ENCODE measurements around the gene OR6K2.

Gene OR6K2

DNA sequence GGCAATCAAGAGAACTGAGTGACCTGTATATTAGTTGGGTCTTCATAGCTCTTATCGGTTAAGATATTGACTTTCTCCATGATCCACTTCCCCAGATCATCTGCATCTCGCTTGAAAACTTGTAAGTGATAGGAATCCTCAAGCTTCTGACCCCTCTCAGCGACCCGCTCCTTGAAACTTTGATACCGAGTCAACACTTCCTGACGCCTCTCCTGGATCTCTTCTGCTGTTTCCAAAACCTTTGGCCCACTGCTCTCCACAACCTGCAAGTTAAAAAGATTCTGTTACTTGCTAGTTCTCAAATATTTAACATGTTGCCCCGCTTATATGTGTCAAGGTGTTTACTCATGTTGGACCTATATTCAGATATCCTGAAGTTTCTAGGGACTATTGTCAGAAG lies 15.4 kb downstream of the OR6K2 start:
- DNase-seq (ENCODE audit: low read depth) = no peak

DNA sequence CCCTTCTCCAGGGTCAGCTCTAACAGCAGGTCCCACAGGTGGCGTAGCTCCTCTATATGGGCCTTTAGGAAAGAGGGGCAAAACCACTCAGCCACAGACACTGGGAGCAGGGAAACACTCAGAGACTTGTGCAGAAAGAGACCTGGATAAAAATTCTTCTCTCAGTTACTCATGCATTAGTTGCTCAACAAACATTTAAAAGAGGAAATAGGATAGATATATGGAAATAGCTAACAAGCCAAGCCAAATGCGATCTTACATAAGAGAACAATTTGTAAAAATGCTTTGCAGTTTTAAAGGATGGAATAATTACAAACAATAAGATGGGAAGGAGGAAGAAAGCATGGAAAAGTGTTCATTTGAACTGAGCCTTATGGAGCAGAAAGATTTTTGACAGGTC lies 18.8 kb downstream of the OR6K2 start:
- DNase-seq (ENCODE audit: low read depth) = no peak

DNA sequence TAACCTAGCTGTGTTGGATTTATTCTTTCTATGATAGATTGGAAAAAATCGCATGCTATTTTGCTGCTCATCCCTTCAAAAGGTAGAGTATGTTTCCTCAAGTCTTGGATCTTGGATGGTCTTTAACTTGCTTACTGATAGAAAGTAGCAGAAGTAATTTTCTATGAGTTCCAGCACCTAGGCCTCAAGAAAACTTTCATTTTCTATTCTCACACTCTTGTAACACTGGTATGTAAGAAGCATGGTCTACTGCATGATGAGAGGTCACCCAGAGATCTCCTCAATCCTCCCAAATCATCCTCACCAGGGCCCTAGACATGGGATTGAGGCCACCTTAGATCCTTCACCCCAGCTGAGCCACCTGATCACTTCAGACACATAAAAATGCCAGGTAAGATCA lies 21.2 kb downstream of the OR6K2 start:
- DNase-seq (ENCODE audit: low read depth) = no peak

DNA sequence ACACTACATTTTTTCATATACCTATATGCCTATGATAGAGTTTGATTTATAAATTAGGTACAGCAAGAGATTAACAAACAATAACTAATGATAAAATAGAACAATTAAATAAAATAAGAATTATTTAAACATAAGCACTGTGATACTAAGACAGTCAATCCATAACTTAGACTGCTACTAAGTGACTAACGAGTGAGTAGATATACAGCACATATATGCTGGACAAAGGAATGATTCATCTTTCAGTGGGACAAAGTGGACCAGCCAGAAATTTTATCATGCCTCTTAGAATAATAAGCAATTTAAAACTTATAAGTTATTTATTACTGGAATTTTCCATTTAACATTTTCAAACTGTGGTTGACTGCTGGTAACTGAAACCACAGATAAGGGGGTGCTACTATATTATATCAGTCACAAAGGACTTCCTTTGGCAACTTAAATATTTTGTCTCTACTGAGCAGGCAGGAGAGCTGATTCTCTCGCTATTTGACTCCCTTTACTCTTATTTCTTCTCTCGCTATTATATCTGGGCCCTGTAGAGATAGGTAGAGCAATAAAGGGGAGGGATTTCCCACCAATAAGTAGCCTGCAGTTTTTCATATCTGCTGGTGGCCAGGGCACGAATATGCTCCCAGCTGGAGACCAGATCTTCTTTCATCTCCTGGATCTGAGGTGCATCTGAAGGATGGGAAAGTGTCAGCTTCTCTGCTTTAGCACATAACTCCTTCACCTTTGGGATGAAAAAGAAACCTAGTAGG lies 24.7 kb downstream of the OR6K2 start:
- no peak for DNase-seq (ENCODE audit: low read depth)

DNA sequence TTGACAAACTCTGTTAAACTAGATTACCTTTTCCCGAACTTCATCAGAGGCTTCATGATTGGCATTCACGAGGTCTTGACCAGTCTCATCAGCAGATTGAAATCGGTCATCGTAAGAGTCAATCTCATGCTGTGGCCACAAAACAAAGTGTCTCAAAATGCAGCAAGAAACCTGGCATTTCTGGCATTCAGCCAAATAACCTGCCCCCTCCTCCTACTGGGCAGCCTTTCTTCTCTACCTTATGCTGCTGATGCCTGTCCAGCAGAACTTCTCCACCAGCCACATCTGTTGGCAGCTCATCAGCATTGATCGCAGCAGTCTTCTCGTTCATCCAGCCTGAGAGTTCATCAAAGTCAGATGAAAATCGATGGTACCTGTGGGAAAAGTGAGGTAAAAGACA lies 26.1 kb downstream of the OR6K2 start:
- DNase-seq (ENCODE audit: low read depth) = no peak

DNA sequence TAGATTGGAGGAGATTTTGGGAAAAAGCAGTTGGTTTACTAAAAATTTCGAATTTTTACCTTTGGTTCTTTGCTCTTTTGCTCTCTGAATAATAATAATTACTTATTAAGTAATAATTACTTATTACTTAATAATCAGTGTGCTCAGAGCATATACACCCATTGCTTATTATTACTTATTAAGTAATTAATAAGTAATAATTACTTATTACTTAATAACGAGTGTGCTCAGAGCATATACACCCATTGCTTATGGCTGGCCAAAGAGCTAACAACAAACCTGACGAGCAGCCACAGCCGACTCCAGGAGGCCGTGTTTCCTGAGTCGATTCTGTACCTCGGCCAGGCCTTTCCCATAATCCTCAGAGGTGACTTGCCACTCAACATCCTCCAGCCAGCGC lies 34.4 kb downstream of the OR6K2 start:
- no peak for DNase-seq (ENCODE audit: low read depth)

DNA sequence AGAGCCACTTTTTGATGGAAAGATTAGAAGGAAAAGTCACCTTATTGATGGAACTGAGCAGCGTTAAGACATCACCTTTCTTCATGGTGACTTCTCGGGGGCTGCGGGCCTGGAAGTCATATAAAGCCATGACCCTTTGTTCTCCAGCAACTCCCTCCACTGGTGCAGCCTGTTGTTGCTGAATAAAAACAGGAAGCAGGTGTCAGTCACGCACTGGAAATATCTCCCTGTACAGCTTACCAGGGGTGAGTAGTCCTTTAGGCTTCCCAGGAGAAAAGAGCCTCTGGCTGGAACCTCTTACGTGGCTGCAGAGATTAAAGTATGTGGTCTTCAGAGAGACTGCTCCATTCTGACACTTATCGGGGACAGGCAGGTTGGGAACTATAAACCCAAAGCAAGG lies 45.9 kb downstream of the OR6K2 start:
- no peak for DNase-seq (ENCODE audit: low read depth)

DNA sequence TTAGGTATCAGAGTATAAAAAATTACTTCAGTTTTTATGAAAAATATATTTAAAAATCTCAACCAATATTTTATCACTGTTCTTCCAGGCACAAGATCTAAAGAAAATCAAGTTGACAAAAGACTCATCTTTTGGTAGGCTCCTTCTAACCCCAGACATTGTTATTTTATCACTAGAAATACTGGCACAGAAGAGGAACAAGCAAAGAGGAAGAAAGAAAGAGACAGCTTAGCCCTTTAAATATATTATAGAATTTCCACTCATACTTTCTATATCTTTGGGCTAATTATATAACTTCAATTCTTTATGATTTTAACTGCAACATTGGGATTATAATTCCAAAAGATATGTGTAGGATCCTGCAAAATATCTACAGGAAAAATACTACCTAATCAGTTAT lies 46.4 kb downstream of the OR6K2 start:
- DNase-seq (ENCODE audit: low read depth) = no peak

DNA sequence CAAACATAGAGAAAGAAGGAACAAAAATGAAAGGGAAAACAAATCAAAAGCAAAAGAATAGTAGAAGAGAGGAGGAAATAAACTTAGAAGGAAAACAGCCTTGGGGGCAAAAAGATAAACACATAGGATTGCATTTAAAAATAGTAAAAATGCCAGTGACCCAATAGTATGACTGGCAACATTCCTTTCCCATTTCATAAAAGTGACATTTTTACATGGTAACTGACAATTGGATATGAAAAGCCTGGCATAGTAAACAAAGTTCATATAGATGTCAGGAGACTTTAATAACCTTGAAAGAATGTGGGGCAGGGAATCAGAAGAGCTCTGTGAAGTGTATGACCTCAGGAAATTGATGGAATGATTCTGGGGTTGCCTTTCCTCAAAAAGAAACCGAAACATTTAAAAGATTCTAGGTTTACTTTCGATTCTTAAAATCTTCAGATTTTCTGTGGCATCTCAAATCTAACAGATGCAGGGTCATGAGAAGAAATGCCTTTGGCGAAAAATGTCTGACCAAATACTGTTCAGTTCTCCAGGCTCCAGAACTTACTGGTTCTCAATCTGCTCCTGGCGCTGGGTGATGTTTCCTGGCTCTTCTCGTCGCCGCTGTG lies 47.6 kb downstream of the OR6K2 start:
- no peak for DNase-seq (ENCODE audit: low read depth)
